HG02610 (cell line): ENCODE results near the gene MED26.
A peak's percentile ranks its signal among the peaks of the same experiment; 100 is the strongest.

ENCODE experiments used
- ATAC-seq: cut with Tn5 transposase; IDR thresholded peaks from one replicate; pipeline ENCODE4 v1.9.1; 2021; ENCODE audit warnings: mild to moderate bottlenecking, moderate library complexity; ENCODE audit not compliant: unreplicated experiment

The MED26 gene

DNA sequence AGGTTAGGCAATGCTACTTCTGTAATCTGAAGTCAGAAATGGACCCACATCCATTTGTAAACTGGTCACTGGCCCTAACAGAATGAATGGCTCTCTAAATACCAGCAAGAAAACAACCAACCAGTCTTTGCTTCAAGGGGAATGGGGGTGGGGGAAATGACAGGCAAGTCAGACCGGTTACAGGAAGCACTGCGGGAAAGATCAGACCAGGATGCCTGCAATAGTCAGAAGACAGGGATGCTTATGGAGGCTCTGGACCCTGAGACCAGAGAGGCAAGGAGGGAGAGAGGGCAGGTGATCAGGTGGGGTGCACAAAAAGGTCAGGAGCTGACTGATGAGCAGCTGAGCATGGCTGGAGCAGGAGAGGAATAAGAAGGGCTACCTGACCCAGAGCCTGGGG, 13.1 kb downstream of the MED26 start:
- ATAC-seq, result no peak

DNA sequence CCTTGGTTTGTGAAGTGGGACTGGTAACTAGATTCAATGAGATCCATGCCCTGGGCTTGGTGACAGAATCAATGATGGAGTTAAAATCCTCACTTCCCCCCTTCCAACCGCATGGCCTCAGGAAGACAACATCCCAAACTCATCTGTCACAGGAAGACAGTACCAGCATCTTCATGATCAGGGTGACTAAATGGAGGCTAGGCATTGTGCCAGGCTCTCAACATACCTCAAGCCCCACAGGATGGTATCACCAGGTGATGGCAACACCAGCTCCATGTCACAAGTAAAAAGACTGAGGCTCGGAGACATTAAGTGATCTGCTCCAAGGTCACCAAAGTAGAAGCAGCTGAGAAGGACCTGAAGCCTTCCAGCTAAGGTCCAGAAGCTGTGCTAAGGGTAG, 14.2 kb downstream of the MED26 start:
- ATAC-seq, result no peak

DNA sequence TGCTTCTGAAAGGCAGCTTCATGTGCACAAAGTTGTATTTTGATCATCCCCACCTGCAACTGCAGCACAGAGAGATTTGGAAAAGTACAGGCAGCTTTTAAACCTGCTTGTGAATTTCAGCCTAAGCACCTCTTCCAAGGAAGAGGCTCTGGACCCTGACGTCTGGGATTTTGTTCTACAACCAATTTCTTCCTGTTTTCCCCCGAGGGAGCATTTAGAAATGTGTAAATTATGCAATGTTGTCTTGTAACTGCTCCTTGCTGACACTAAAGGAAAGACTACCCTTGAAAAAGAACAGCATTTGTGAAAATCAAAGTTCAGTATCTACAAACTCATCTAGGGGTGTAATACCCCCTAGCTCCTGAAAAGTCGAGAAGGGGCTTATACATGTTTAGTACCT, 15.4 kb downstream of the MED26 start:
- ATAC-seq, result no peak

GRCh38 chr19:16611121-16611520, 16.9 kb downstream of the MED26 start:
- no peak for ATAC-seq

DNA sequence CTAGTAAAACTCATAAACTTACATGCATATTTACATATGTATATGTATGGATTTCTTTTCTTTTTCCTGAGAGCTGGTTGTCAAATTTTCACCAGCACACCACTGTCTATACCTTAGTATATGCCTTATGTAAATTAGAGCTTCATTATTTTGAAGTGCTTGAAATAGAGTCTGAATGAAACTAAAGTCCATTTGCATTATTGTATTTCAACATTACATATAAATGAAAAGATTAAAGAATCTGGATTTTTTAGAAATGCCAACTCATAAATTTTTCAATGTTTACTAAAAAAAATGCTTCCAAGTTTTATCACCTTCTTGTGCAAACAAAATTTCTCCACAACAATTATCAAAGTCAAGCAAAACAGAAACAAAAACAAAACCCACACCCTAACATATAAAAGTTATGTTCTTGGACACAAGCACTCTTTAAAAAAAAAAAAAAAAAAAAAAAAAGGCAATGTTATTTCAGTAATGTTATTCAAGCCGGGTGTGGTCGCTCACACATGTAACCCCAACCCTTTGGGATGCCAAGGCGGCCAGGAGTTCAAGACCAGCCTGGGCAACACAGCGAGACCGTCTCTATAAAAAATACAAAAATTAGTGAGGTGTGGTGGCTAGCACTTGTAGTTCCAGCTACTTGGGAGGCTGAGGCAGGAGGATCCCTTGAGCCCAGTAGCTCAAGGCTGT, 18.3 kb downstream of the MED26 start:
- ATAC-seq, result no peak

GRCh38 chr19:16608290-16608739, 19.7 kb downstream of the MED26 start:
- ATAC-seq, result no peak

DNA sequence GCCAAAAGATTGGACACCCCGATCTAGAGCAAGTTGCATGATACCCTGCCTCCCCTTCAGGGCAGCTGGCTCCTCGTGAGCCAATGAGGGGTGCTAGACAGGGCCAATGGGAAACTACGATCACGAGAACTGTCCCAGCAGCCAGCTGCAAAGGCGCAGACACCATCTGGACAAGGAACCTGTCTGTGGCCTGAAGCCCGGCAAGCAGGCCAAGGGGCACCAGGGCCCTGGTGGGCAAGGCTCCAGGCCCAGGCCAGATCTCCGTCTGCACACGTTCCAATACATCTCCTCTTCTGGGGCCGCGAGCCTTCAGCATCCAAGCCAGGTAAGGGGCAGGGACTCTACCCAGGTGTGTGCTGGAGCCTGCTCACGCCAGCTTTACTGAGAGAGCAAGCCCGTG, 20.2 kb downstream of the MED26 start:
- ATAC-seq, result no peak

GRCh38 chr19:16605553-16605994, 22.4 kb downstream of the MED26 start:
- ATAC-seq, result no peak

DNA sequence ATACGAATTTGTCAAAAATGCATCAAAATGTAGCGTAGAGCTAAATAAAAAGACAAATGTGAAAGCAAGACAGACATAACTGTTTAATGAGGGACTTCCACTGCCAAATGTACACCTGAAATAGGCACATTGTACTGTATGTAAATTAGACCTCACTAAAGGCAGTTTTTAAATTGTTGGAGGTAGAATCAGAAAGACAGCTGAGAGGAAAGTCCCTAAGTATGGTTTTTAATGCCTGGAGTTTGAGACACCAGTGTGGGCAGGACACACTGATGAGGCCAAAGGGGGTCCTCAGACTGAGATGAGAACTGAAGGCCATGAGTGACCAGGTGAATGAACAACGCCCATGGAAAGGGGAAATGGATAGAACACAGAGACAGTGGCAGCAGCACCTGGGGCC, 22.9 kb downstream of the MED26 start:
- no peak for ATAC-seq

GRCh38 chr19:16604615-16605014, 23.4 kb downstream of the MED26 start:
- ATAC-seq, result no peak

GRCh38 chr19:16603090-16603489, 24.9 kb downstream of the MED26 start:
- no peak for ATAC-seq

DNA sequence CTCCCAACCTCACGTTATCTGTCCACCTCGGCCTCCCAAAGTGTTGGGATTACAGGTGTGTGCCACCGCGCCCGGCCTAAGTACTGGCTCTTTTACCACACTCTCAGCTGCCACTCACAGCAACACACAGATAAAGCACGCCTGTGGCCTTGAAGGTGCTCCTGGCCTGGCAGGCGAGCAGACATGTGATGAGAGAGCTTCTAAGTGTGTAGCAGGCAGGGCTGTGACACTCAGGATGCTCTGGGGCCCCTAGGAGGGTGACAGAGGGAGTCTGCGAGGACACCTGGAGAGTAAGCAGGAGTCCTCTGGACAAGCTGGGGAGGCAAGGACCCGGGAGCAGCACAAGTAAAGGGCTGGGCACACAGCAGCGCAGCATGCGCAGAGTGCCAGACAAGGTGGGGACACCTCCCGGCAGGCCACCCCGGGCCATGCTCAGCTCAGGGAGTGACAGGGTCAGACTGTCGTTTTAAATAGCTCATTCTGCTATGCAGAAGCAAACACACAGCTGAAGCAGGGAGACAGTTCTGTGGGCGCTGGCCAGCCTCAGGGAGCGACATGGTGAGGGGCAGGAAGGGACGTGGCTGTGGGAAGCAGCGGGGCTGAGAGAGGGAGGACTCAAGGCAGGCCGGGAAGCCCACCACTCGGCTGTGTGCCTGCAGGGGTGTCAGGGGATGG, 26.5 kb downstream of the MED26 start:
- ATAC-seq, result no peak

DNA sequence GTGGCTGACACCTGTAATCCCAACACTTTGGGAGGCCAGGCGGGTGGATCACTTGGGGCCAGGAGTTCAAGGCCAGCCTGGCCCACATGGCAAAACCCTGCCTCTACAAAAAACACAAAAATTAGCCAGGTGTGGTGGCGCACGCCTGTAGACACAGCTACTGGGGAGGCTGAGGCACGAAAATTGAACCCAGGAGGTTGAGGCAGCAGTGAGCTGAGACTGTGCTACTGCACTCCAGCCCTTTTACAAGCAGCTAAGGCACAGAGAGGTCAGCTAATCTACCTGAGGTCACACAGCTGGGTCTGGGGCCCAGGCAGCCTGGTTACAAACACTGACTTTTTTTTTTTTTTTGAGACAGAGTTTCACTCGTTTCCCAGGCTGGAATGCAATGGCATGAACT, 27.2 kb downstream of the MED26 start:
- ATAC-seq, result no peak

GRCh38 chr19:16599655-16600346, 28.2 kb downstream of the MED26 start:
- ATAC-seq, result no peak

DNA sequence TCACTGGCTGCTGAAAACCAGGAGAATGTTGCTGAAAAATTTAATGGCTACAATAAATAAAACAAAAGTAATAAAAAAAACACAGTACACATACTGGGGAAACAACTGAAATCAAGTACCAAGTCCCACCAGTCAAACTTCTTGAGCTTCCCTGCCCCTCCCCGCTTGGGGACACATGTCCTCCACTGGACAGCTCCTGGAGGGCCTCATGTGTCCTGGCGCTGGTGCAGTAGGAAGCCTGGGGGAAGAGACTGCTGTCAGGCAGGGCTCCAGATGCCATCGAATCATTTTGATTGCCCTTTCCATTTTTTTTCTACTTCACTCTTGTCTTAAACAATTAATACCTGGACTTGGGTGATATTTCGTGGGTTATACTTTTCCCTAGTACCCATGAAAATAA, 29.2 kb downstream of the MED26 start:
- ATAC-seq, result no peak

- ATAC-seq, result no peak
Observed at GRCh38 chr19:16596399-16596798, 31.6 kb downstream of the MED26 start.

DNA sequence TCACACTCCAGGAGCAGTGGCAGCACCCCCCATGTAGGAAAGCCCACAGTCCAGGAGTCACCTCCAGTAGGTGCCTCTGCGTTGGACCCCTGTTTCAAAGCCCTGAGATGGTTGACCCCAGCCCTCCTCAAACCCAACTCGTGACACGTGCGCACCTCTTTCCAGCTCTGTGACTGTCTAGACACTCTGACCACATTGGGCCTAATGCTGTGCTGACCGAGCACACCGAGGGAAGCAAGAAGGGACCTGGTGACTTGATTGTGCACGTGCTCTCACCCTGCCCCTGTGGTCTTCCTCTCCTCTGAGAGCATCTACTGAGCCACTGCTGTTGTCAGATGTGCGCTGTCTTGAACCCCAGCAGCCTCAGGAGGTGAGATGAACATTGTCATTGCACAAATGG, 32.9 kb downstream of the MED26 start:
- ATAC-seq, result no peak

DNA sequence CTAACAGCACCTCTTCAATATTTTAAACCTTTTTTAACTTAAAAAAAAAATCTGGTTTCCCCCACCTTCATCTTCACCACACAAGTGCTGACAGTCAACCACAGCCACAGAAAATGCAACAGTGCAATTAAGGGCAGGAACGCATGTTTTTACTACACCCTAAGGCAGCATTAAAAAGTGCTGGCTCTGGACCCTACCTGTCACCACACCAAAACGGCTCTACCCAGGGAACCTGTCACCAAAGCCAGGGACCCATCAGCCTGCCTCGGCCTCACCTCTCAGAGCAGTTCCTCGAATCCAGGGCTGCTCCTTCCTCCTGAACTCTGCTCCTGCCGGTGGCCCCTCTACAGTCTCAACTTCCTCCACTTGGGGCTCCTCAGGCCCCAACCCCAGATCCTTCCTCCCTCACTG, 33.3 kb downstream of the MED26 start:
- peak; percentile 23 for ATAC-seq

- ATAC-seq, result peak; percentile 36
Observed at GRCh38 chr19:16594131-16594586, 33.8 kb downstream of the MED26 start.

DNA sequence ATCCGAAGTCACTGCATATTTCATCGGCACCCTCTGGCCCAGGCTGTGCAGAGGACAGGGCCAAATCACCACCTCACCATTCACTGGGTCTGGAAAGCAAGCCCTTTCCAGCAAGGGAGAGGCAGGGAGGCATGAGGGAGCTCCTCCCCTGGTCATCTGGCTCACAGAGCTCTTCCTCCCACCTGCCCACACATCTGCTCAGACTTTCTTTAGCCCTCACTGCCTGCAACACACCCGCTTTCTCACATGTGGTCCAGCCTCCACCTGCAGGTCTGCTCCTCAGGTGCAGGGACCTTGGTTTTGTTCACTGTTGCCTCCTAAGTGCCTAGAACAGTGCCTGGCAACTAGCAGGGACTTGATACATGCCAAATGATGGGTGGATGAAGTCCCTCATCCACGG, 34.8 kb downstream of the MED26 start:
- ATAC-seq, result no peak

DNA sequence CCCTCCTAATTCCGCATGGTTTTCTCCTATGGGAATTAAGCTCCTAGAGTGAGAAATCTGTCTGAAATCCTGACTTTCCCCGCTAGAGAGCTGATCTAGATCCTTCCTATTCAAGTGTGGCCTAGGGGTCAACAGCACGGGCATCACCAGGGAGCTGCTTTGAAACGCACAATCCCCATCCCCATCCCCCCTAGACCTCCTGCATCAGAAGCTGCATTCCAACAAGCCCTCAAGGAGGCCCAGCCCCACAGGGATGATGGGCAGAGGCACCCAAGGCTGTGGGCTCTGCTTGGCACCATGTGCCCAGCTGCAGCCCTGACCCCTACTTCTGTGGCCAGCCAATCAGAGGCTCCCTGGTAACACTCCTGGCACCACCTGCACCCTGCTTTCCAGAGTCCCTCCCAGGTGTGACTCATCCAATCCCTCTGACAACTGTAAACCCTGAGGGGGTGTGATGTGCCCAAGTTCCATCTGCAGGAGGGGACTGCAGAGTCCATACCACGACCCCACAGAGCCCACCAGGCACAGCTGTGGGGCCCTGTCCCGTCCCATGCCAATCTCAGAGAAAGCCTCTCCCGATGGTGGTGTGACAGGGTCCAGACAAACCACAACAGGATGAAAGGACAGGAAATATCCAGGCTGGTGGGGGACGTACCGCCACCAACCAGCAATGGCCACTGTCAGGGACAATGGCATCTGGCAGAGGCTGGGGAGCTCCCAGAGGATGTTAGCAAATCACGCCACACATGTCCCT, 36.0 kb downstream of the MED26 start:
- no peak for ATAC-seq
